Astrocyte (in vitro differentiated cells and primary cell): ENCODE measurements around the gene ST6GALNAC2.

Experiments used
- CTCF ChIP-seq: IDR thresholded peaks from 2 replicates; pipeline ENCODE4 v1.5.1; 2011; ENCODE audit warnings: low read depth, mild to moderate bottlenecking, inconsistent platforms, low read length, moderate library complexity; ENCODE audit not compliant: insufficient read depth
- EZH2 ChIP-seq: IDR thresholded peaks from 2 replicates; pipeline ENCODE4 v1.6.1; 2012; ENCODE audit warnings: mild to moderate bottlenecking, low read length, inconsistent platforms; ENCODE audit not compliant: insufficient read depth

DNA sequence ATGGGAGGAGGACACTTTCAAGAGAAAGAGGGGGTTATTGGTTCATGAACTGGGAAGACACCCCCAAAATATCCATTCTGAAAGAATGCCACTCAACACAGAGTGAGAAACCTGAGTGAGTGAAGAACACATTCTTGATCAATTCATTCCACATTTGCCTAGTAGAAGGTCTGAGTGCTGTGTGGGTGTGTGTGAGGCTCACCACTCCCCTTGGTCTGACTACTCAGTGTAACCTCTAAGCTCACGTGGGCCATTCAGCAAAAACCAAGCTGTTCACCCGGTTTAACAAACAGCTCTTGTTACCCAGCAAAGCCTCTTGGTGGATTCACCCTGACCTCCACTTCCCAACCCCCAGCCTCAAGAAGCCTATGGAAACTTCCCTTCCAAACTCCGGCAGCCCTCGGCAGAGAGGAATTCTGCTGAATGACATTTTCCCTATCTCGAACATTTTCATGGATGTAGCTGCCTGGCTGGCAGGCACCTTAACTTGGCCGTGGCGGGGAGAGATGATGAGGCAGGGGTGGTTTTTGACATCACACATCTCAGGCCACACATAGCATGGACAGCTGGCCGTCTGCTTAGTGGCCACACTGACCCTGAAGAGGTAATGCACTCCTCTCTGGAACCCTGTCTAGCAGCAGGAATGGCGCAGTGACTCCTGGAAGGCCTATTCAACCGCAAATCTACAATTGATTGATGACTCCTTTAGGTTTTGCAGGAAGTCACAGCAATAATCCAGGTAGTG, 46.3 kb upstream of the ST6GALNAC2 start:
- TF ChIP-seq CTCF (no peak), EZH2 (no peak)
